SHP77 (cell line): Measurements from ENCODE around the gene LNX2.
"Not testable (repeated sequence)": the region's sequence is repeated elsewhere in the genome, so short reads cannot be mapped to it uniquely, and the experiment has no call there.

Experiments used
- DNase-seq, 2 experiments: peaks; one replicate each; lab custom pipeline; 2025; lab: John Stamatoyannopoulos, UW

Gene LNX2

DNA sequence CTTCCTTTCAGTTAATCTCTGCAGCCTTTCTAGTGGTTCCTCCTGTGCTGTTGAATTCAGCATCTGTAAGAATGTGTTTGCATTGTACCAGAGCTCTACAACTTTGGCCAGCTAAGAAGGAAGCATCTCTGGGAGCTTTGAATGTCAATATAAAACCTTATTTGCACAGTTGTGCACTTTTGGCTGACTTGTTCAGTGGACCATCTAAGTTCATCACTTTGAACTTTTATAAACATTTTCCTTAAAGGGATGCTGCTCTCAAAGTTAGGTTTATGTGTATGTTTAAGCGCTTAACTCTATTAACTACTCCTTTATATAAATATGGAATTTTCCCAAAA is 16.9 kb upstream of the LNX2 start:
- DNase-seq, result no peak

GRCh38 chr13:27636589-27637288 is 16.4 kb upstream of the LNX2 start:
- DNase-seq, result peak; percentile 21 to 29

GRCh38 chr13:27635266-27635665 is 14.9 kb upstream of the LNX2 start:
- no peak for DNase-seq

DNA sequence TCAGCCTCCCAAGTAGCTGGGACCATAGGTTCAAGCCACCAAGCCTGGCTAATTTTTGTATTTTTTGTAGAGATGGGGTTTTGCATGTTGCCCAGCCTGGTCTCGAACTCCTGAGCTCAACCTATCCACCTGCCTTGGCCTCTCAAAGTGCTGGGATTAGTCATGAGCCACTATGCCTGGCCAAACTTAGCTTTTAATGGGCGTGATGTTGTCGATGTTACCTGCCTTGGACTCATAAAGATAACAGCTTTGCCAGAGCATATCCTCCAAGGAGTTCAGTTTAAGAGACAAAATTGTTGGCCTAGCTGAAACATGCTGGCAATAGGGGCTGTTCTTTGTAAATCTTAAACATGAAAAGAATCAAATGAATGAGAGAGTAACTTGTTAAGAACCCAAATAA is 14.5 kb upstream of the LNX2 start:
- no peak for DNase-seq

- no peak for DNase-seq
These were observed 13.9 kb upstream of the LNX2 start for GRCh38 chr13:27634231-27634630.

DNA sequence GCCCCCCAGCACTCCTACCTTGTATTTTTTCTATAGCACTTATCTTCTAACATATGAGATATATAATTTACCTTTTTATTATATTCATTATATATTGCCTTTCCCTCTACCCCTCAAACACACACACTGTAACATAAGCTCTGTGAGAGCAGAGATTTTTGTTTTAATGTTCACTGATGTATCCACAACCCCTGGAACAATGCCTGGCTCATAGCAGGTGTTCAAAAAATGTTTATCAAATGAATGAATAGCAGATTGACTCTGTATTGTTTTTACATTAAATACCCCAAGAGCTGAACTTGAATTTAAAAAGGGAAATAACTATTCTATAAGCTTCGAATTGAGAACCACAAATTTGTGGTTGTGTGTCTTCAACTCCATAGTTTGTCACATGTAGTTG is 12.3 kb upstream of the LNX2 start:
- no peak for DNase-seq

- no peak for DNase-seq
These were observed 11.9 kb upstream of the LNX2 start for GRCh38 chr13:27632214-27632613.

DNA sequence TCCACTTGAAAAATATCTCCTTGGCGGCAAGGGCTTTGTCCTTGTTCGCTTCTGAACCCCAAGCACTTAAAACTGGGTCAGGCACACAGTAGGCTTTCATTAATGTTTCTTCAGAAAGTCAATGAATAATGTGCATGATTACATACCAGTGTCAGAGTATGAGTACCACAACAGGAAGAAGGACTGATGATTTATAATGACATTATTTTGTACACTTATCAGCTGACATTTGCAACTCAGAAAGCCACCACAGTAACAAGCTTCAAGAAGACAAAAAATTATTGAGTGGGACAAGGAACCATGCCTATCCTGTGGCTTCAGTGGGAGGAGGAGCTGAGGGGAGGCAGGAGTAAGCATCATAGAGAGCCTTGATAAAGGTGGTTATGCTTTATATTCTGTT is 11.3 kb upstream of the LNX2 start:
- DNase-seq, result no peak

DNA sequence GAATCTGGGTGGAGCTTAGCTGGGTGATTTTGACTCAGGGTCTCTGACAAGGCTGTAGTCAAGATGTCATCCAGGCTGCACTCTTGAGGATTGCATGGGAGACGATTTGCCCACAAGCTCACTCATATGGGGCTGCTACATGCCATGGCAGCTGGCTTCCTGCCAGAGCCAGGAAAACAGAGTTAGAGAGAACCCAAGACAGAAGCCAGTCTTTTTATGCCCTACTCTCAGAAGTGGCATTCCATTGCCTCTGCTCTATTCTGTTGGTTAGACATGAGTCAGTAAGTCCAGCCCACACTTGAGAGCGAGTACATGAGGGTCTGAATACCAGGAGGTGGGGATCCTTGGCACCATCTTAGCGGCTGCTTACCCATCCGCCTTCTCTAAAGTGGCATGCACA is 10.8 kb upstream of the LNX2 start:
- DNase-seq, result no peak

GRCh38 chr13:27628766-27629165 is 8.4 kb upstream of the LNX2 start:
- not testable (repeated sequence) for DNase-seq

GRCh38 chr13:27628081-27628480 is 7.8 kb upstream of the LNX2 start:
- no peak for DNase-seq

GRCh38 chr13:27627380-27627779 is 7.1 kb upstream of the LNX2 start:
- no peak for DNase-seq

- no peak for DNase-seq
These were observed 5.5 kb upstream of the LNX2 start for GRCh38 chr13:27625839-27626238.

DNA sequence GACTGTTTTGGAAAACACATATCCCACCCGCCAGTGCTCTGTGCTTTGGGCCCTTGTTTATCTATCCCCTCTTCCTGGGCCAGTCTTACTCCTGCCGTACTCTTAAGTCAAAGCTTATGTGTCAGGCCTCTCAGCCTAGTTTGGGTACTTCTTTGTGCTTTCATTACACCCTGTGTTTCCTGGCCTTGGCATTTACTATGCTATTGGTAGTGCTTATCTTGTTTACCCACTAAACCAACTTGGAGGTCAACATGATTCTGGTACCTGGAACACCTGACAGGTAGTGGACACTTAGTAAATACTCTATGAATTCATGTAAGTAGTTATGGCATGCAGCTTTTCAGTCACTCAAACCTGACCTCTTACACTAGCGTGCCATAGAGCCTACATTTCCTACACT is 3.7 kb upstream of the LNX2 start:
- DNase-seq, result no peak

DNA sequence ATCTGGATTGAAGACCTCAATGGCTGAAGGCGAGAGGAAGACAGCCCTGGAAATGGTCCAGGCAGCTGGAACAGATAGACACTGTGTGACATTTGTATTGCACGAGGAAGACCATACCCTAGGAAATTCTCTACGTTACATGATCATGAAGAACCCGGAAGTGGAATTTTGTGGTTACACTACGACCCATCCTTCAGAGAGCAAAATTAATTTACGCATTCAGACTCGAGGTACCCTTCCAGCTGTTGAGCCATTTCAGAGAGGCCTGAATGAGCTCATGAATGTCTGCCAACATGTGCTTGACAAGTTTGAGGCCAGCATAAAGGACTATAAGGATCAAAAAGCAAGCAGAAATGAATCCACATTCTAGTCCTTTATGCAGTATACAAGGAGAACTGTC is 2.6 kb upstream of the LNX2 start:
- no peak for DNase-seq

- no peak for DNase-seq
These were observed 1.9 kb upstream of the LNX2 start for GRCh38 chr13:27622102-27622820.

DNA sequence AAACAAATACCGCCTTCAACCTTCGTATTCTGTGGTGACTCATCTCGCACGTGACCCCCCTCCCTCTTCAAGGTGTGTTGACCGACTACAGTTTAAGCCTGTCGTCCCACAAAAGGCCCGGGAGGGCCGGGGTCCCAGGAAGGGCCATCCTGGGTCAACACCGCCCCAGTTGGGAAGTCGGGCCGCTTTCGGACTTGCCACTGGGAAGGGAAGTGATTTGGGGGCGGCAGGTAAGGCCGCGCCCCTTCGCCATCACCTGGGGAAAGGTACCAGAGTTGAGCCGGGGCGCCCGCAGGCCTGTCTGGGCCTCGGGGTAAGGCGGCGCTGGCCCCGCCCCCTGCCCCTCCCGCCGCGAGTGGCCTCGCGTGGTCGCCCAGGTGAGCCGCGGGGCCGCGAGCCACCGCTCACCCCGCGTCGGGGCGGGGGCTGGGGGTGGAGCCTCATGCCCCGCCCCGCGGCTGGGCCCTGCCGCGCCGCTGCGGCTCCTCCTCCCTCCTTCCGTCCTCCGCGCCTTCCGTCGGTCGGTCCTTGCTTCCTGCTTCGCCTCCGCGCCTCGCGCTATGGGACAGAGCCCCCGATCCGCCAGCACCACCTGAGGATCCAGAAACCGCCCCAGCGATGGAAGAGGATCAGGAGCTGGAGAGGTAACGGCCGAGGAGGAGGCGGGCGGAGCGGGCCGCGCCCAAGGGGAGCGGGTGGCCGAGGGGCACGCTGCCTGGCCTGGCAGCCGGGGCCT is 1.2 kb upstream of the LNX2 start, which contains the start of gene POLR1D:
POLR1D (plus strand) TSS at position 527 of the 736 bp plus-strand sequence; CDS start at position 619, 92 bp downstream.
- DNase-seq, result peak; percentile 64 to 75

DNA sequence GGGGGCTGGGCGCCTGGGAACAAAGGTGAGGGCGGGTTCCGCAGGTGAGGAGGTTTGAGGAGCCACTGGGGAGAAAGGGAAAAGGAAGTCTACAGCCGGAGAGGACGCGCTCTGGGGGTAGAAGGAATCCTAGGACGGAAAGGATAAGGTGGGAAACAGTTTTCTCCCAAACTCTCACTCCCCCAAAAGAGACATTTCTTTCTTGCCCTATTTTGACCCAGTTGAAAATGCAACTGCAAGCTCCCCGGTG is 712 bp upstream of the LNX2 start:
- DNase-seq, result no peak

- DNase-seq, result peak; percentile 22 to 67
These were observed 477 bp downstream of the LNX2 start for GRCh38 chr13:27619728-27620376.

- DNase-seq, result no peak
These were observed 1.1 kb downstream of the LNX2 start for GRCh38 chr13:27619093-27619727.

- no peak for DNase-seq
These were observed 2.4 kb downstream of the LNX2 start for GRCh38 chr13:27617881-27618321.

GRCh38 chr13:27613628-27614027 is 6.7 kb downstream of the LNX2 start:
- DNase-seq, result no peak
